SK-N-SH treated with all-trans-retinoic acid at 6 μM for 48 hours (cell line): ENCODE results near the gene LARGE1.

Experiments
- BACH2 ChIP-seq: fragments of 250-450 bp; sonication (Bioruptor Pico); IDR thresholded peaks from 2 replicates; pipeline ENCODE4 v1.9.0; 2021; ENCODE audit warnings: mild to moderate bottlenecking, borderline replicate concordance
- OSR1 ChIP-seq: fragments of 250-450 bp; sonication (Bioruptor Pico); IDR thresholded peaks from 2 replicates; pipeline ENCODE4 v1.8.0; 2022; ENCODE audit warnings: moderate library complexity, mild to moderate bottlenecking, inconsistent platforms
- TOX ChIP-seq: fragments of 250-450 bp; sonication (Bioruptor Pico); IDR thresholded peaks from 2 replicates; pipeline ENCODE4 v1.8.0; 2021; ENCODE audit warnings: mild to moderate bottlenecking, moderate library complexity, borderline replicate concordance
- ZC3H10 ChIP-seq: fragments of 250-450 bp; sonication (Bioruptor Pico); IDR thresholded peaks from 2 replicates; pipeline ENCODE4 v1.5.1; 2021; ENCODE audit warnings: mild to moderate bottlenecking, moderate library complexity
- ZFP3 ChIP-seq: fragments of 250-450 bp; sonication (Bioruptor Pico); IDR thresholded peaks from 2 replicates; pipeline ENCODE4 v1.5.0; 2020; ENCODE audit warnings: mild to moderate bottlenecking, moderate library complexity
- TF ChIP-seq, protein P1 (sequence below): fragments of 250-450 bp; sonication (Bioruptor Pico); IDR thresholded peaks from 2 replicates; pipeline ENCODE4 v1.5.1; 2020; ENCODE audit warnings: low read depth, mild to moderate bottlenecking, moderate library complexity
- TF ChIP-seq, protein P2 (sequence below): fragments of 250-450 bp; sonication (Bioruptor Pico); IDR thresholded peaks from 2 replicates; pipeline ENCODE4 v1.8.0; 2020; ENCODE audit warnings: mild to moderate bottlenecking, moderate library complexity, borderline replicate concordance
- TF ChIP-seq, protein P3 (sequence below): fragments of 250-450 bp; sonication (Bioruptor Pico); IDR thresholded peaks from 2 replicates; pipeline ENCODE4 v1.5.0; 2020; ENCODE audit warnings: mild to moderate bottlenecking, moderate library complexity

DNA sequence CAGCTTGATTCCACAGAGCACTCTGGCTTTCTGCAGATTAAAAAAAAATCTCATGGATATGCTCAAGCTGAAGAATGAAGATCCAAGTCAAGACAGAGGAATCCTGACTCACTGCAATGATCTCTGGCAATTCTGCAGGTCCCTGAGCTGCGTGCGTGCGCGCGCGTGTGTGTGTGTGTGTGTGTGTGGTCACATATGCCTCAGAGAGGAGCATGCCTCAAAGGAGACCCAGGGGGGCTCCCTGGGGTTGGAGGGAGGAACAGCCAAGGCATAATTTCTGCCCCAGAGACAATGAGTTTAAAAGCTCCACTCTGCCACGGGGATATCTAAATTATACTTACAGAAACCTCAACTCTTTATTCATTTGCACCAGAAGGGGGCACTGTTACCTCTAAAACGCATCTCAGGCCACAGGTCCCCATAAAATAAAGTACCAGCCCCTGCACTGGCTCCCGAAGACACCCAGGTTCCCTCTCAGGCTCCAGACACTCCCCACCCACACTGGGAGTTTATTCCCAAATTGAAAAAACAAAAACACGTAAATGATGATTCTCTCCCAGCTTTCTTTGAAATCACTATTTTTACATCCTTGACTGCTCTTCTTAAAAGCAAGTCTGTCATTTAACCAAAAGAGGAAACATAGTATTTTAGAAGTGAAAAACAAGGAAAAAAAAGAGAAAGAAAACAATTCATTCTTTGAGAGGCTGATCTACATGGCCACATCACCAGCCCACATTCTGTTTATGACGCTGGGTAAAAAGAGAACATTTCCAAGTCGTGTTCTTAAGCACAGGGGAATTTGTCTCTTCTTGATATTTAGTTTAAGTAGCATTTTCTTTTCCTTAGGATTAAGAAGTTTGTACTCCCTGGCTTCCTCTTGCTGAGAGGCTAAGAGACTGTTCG is 401.0 kb downstream of the LARGE1 start:
- TF ChIP-seq BACH2 (CRISPR knock-in tag) (no peak), TOX (CRISPR knock-in tag) (no peak), ZFP3 (CRISPR knock-in tag) (no peak), OSR1 (CRISPR knock-in tag) (no peak), ZC3H10 (CRISPR knock-in tag) (no peak)
- TF ChIP-seq, protein P1, sequence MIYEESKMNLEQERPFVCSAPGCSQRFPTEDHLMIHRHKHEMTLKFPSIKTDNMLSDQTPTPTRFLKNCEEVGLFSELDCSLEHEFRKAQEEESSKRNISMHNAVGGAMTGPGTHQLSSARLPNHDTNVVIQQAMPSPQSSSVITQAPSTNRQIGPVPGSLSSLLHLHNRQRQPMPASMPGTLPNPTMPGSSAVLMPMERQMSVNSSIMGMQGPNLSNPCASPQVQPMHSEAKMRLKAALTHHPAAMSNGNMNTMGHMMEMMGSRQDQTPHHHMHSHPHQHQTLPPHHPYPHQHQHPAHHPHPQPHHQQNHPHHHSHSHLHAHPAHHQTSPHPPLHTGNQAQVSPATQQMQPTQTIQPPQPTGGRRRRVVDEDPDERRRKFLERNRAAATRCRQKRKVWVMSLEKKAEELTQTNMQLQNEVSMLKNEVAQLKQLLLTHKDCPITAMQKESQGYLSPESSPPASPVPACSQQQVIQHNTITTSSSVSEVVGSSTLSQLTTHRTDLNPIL (CRISPR knock-in tag): no peak
- TF ChIP-seq, protein P2, sequence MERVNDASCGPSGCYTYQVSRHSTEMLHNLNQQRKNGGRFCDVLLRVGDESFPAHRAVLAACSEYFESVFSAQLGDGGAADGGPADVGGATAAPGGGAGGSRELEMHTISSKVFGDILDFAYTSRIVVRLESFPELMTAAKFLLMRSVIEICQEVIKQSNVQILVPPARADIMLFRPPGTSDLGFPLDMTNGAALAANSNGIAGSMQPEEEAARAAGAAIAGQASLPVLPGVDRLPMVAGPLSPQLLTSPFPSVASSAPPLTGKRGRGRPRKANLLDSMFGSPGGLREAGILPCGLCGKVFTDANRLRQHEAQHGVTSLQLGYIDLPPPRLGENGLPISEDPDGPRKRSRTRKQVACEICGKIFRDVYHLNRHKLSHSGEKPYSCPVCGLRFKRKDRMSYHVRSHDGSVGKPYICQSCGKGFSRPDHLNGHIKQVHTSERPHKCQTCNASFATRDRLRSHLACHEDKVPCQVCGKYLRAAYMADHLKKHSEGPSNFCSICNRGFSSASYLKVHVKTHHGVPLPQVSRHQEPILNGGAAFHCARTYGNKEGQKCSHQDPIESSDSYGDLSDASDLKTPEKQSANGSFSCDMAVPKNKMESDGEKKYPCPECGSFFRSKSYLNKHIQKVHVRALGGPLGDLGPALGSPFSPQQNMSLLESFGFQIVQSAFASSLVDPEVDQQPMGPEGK: no peak
- TF ChIP-seq, protein P3, sequence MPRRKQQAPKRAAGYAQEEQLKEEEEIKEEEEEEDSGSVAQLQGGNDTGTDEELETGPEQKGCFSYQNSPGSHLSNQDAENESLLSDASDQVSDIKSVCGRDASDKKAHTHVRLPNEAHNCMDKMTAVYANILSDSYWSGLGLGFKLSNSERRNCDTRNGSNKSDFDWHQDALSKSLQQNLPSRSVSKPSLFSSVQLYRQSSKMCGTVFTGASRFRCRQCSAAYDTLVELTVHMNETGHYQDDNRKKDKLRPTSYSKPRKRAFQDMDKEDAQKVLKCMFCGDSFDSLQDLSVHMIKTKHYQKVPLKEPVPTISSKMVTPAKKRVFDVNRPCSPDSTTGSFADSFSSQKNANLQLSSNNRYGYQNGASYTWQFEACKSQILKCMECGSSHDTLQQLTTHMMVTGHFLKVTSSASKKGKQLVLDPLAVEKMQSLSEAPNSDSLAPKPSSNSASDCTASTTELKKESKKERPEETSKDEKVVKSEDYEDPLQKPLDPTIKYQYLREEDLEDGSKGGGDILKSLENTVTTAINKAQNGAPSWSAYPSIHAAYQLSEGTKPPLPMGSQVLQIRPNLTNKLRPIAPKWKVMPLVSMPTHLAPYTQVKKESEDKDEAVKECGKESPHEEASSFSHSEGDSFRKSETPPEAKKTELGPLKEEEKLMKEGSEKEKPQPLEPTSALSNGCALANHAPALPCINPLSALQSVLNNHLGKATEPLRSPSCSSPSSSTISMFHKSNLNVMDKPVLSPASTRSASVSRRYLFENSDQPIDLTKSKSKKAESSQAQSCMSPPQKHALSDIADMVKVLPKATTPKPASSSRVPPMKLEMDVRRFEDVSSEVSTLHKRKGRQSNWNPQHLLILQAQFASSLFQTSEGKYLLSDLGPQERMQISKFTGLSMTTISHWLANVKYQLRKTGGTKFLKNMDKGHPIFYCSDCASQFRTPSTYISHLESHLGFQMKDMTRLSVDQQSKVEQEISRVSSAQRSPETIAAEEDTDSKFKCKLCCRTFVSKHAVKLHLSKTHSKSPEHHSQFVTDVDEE (CRISPR knock-in tag): no peak
